ELF-1 (cell line): ENCODE data around the gene HEY2.
"Not testable (repeated sequence)": the region's sequence is repeated elsewhere in the genome, so short reads cannot be mapped to it uniquely, and the experiment has no call there.

Source experiments
- DNase-seq: peaks from one replicate; pipeline ENCODE4 v3.0.0-alpha.2; 2016; ENCODE audit warnings: low read depth, low spot score

The HEY2 gene

GRCh38 chr6:125795301-125795700, 45.9 kb downstream of the HEY2 start:
- DNase-seq, result no peak

- no peak for DNase-seq
Observed at GRCh38 chr6:125797120-125797885, 47.9 kb downstream of the HEY2 start.

GRCh38 chr6:125797886-125798444, 48.5 kb downstream of the HEY2 start:
- no peak for DNase-seq

GRCh38 chr6:125798734-125799508, 49.5 kb downstream of the HEY2 start:
- no peak for DNase-seq

- no peak for DNase-seq
Observed at GRCh38 chr6:125802383-125802782, 53.0 kb downstream of the HEY2 start.

- DNase-seq, result no peak
Observed at GRCh38 chr6:125802943-125803377, 53.5 kb downstream of the HEY2 start.

GRCh38 chr6:125804264-125804663, 54.8 kb downstream of the HEY2 start:
- DNase-seq, result no peak

GRCh38 chr6:125804866-125805425, 55.5 kb downstream of the HEY2 start:
- DNase-seq, result not testable (repeated sequence)

- DNase-seq, result no peak
Observed at GRCh38 chr6:125806813-125807212, 57.4 kb downstream of the HEY2 start.

- DNase-seq, result no peak
Observed at GRCh38 chr6:125807293-125807692, 57.9 kb downstream of the HEY2 start.

GRCh38 chr6:125808060-125808459, 58.6 kb downstream of the HEY2 start:
- peak; percentile 25 for DNase-seq

- DNase-seq, result no peak
Observed at GRCh38 chr6:125808591-125808990, 59.2 kb downstream of the HEY2 start.

- no peak for DNase-seq
Observed at GRCh38 chr6:125809570-125810170, 60.2 kb downstream of the HEY2 start.

- no peak for DNase-seq
Observed at GRCh38 chr6:125810445-125810844, 61.0 kb downstream of the HEY2 start.
